IPS DF 6.9 (cell line): Measurements from ENCODE around the gene EGLN2.
"Not testable (repeated sequence)": the region's sequence is repeated elsewhere in the genome, so short reads cannot be mapped to it uniquely, and the experiment has no call there.

Source experiments
- DNase-seq: peaks from one replicate; pipeline ENCODE4 v3.0.0-alpha.2; 2013; ENCODE audit warnings: low read depth, low spot score
- H3K27ac ChIP-seq: one replicate; pipeline ENCODE4 v1.5.1; 2013; ENCODE audit warnings: low read length, control low read depth
- H3K27me3 ChIP-seq: 2 replicates; pipeline ENCODE4 v1.6.1; 2013; ENCODE audit warnings: mild to moderate bottlenecking, low read length; ENCODE audit not compliant: control insufficient read depth, insufficient read depth
- H3K36me3 ChIP-seq: 2 replicates; pipeline ENCODE4 v1.6.1; 2013; ENCODE audit warnings: low read length; ENCODE audit not compliant: control insufficient read depth, insufficient read depth
- H3K4me1 ChIP-seq: 2 replicates; pipeline ENCODE4 v1.6.1; 2013; ENCODE audit warnings: low read length; ENCODE audit not compliant: control insufficient read depth, insufficient read depth
- H3K4me3 ChIP-seq: 2 replicates; pipeline ENCODE4 v1.5.1; 2013; ENCODE audit warnings: mild to moderate bottlenecking, low read length
- H3K9me3 ChIP-seq: 2 replicates; pipeline ENCODE4 v1.6.1; 2013; ENCODE audit warnings: low read length, inconsistent platforms; ENCODE audit not compliant: control insufficient read depth, insufficient read depth
- WGBS: extraction: QIAGEN DNeasy Blood & Tissue Kit; methylation state at CpG from one replicate; pipeline ENCODE4 v1.1.7; 2013; ENCODE audit warnings: mixed read lengths, missing lambda C conversion rate; ENCODE audit not compliant: insufficient read length, insufficient coverage; 5-methylcytosine and 5-hydroxymethylcytosine counted together

Gene EGLN2

GRCh38 chr19:40809358-40810086 is 10.5 kb downstream of the EGLN2 start:
- Histone ChIP-seq H3K36me3 (peaks cover 14% of the 10 kb centered on the region), H3K4me3 (no peak overlapping the region), H3K27ac (no peak overlapping the region)

GRCh38 chr19:40810160-40810559 is 11.2 kb downstream of the EGLN2 start:
- DNase-seq: no peak
- Histone ChIP-seq H3K4me3 (no peak overlapping the region), H3K27me3 (no peaks in the 10 kb centered on the region), H3K27ac (no peak overlapping the region), H3K4me1 (peaks cover 1% of the 10 kb centered on the region; the same call in 1 of the 2 replicates), H3K36me3 (peaks cover 14% of the 10 kb centered on the region), H3K9me3 (no peaks in the 10 kb centered on the region)
- whole genome bisulfite sequencing: no CpG with 5 or more reads among the region's 14 CpGs

More at GRCh38 chr19:40809358-40810086, 10.5 kb downstream of the EGLN2 start:
- Histone ChIP-seq H3K27me3 (no peaks in the 10 kb centered on the region), H3K4me1 (peaks cover 1% of the 10 kb centered on the region; the same call in 1 of the 2 replicates), H3K9me3 (no peaks in the 10 kb centered on the region)
- no CpG with 5 or more reads among the region's 39 CpGs for WGBS
- no peak for DNase-seq

GRCh38 chr19:40810649-40811408 is 11.8 kb downstream of the EGLN2 start:
- H3K27ac ChIP-seq, H3K27me3 ChIP-seq, H3K4me1 ChIP-seq, H3K9me3 ChIP-seq, DNase-seq: not testable (repeated sequence)
- Histone ChIP-seq H3K36me3 (peaks cover 14% of the 10 kb centered on the region), H3K4me3 (peak overlapping the region; percentile 48; the same call in 1 of the 2 replicates)
- no CpG with 5 or more reads among the region's 65 CpGs for WGBS

GRCh38 chr19:40811478-40812341 is 12.7 kb downstream of the EGLN2 start:
- Histone ChIP-seq H3K27ac (no peak overlapping the region), H3K4me3 (peak overlapping the region; percentile 43; the same call in 1 of the 2 replicates), H3K36me3 (peaks cover 14% of the 10 kb centered on the region), H3K4me1 (peaks cover 1% of the 10 kb centered on the region; the same call in 1 of the 2 replicates), H3K27me3 (no peaks in the 10 kb centered on the region), H3K9me3 (no peaks in the 10 kb centered on the region)
- DNase-seq: no peak
- WGBS: no CpG with 5 or more reads among the region's 35 CpGs

GRCh38 chr19:40812571-40812970 is 13.6 kb downstream of the EGLN2 start:
- not testable (repeated sequence) for DNase-seq, H3K9me3 ChIP-seq, H3K4me3 ChIP-seq, H3K27me3 ChIP-seq, H3K27ac ChIP-seq, H3K4me1 ChIP-seq
- no CpG with 5 or more reads among the region's 7 CpGs for WGBS
- peaks cover 14% of the 10 kb centered on the region for H3K36me3 ChIP-seq

- DNase-seq: no peak
- Histone ChIP-seq H3K9me3 (no peaks in the 10 kb centered on the region), H3K4me3 (no peak overlapping the region), H3K36me3 (peaks cover 10% of the 10 kb centered on the region), H3K27me3 (no peaks in the 10 kb centered on the region), H3K27ac (no peak overlapping the region), H3K4me1 (peaks cover 1% of the 10 kb centered on the region; the same call in 1 of the 2 replicates)
- no CpG with 5 or more reads among the region's 4 CpGs for WGBS
Observed at GRCh38 chr19:40813182-40813581, 14.2 kb downstream of the EGLN2 start.

GRCh38 chr19:40815223-40815622 is 16.2 kb downstream of the EGLN2 start:
- no peak overlapping the region for H3K4me3 ChIP-seq
- no peaks in the 10 kb centered on the region for H3K27me3 ChIP-seq
- no peaks in the 10 kb centered on the region for H3K9me3 ChIP-seq
- no peak for DNase-seq
- peaks cover 3% of the 10 kb centered on the region for H3K4me1 ChIP-seq
- H3K27ac ChIP-seq: no peak overlapping the region
- WGBS: no CpG with 5 or more reads among the region's 4 CpGs
- H3K36me3 ChIP-seq: no peaks in the 10 kb centered on the region

GRCh38 chr19:40818480-40819399 is 19.7 kb downstream of the EGLN2 start:
- H3K27me3 ChIP-seq, H3K4me3 ChIP-seq, DNase-seq, H3K27ac ChIP-seq, H3K9me3 ChIP-seq, H3K4me1 ChIP-seq, H3K36me3 ChIP-seq: not testable (repeated sequence)
- no CpG with 5 or more reads among the region's 36 CpGs for WGBS

- not testable (repeated sequence) for H3K36me3 ChIP-seq, H3K9me3 ChIP-seq, DNase-seq, H3K27ac ChIP-seq, H3K4me3 ChIP-seq, H3K27me3 ChIP-seq, H3K4me1 ChIP-seq
- no CpG with 5 or more reads among the region's 6 CpGs for WGBS
Observed at GRCh38 chr19:40819479-40820234, 20.7 kb downstream of the EGLN2 start.
